ENCODE measurements around the gene FOXP1.

GRCh38 chr3:71425491-71426071 lies 157.9 kb downstream of the FOXP1 start:
- TF ChIP-seq CTCF (IDR thresholded peaks at IDR 0.05): no peak
- no peak for TF ChIP-seq POLR2A (IDR thresholded peaks at IDR 0.05)
